ENCODE data around the gene CCND2. TPM values are rescaled to one million over a fixed set of nuclear protein-coding genes. Genes with fewer than 3 reads are reported as not detected.

The CCND2 gene
- total and polyA plus RNA-seq, 2 of the 8 experiments (the other 6 are each of a cell fraction or from before 2014, with no cell fraction given) = 41.7 to 223 TPM

DNA sequence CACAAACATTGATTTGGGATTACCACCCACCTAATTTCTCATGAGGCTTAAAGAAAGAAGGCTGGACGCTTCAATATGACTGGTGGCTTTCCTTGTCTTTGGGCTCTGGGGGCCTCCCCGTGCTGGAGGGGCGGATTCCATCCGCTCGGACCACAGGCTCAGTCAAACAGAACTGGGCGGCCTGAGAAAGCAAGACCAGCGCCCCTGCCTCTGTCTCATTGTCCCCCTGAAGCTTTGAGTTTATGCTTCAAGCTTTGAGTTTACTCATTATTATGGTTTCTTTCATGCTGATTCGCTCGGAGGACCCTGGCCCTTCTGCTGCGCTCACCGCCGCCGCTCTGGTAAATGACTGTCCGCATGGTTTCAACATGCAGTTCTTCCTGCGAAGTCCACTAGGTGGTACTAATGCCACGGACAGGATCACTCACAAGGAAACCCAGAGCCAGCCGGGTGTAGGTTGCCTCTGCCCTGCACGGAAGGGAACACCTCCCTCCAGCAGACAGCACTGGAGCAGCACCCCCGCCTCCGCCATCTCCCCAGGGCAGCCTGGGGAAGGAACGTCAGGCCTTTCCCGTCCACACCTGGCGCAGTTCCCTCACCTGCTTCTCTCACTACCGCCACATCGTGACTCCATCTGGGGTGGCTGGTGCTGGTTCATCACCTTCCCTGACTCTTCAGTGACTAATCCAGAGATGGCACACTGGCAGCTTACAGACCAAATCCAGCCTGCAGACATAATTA is 34.2 kb downstream of the CCND2 start:
- 0 out of 2 replicates have a peak overlapping the region, but pooled peaks have one; percentile 26 for H3K27ac ChIP-seq (ENCODE audit: low read depth, low read length)
- H3K27me3 ChIP-seq (replicated peaks in 1 of 4; ENCODE audit: control insufficient read depth in 3 of 4, extremely low read depth in 1 of 4, insufficient read depth in 3 of 4, low read length in 3 of 4) = no peaks in the 10 kb centered on the region
- peak overlapping the region; percentile 57; the same call in 1 of the 2 replicates for H2BK5ac ChIP-seq (ENCODE audit: low read depth, low read length)
- peak overlapping the region; percentile 19 for H3K4ac ChIP-seq (replicated peaks; ENCODE audit: insufficient read length, low read depth, low read length)
- no peaks in the 10 kb centered on the region; a peak in 1 of 4 replicates for H3K79me2 ChIP-seq (ENCODE audit: control insufficient read depth in 1 of 2, insufficient read depth in 2 of 2, low read length in 2 of 2)
- no peak overlapping the region for H2AK5ac ChIP-seq (ENCODE audit: low read depth, low read length)
- no peak overlapping the region for H3K56ac ChIP-seq (replicated peaks; ENCODE audit: insufficient read length, low read depth, low read length)
- no peaks in the 10 kb centered on the region for H3K23me2 ChIP-seq (ENCODE audit: low read depth, low read length)
- peaks cover 3 to 10% (median 6%) of the 10 kb centered on the region in 4 experiments; a peak in 6 of 7 replicates for H3K4me1 ChIP-seq (replicated peaks in 1 of 4; ENCODE audit: control insufficient read depth in 3 of 4, insufficient read depth in 4 of 4, low read length in 3 of 4)
- H2AFZ ChIP-seq (ENCODE audit: low read length) = peak overlapping the region; percentile 82; the same call in 1 of the 2 replicates
- FAIRE-seq (peak; percentile 88), DNase-seq (ENCODE audit: low read depth in 1 of 2, low spot score in 2 of 2) (peak; percentile 80 to 87)
- no peak overlapping the region; the same call in 1 of the 2 replicates for H3K18ac ChIP-seq (ENCODE audit: extremely low read depth, low read length)
- no peak overlapping the region for H3K23ac ChIP-seq (ENCODE audit: insufficient read length)
- H3K79me1 ChIP-seq (ENCODE audit: low read depth, low read length) = no peaks in the 10 kb centered on the region
- no peaks in the 10 kb centered on the region for H3K9me3 ChIP-seq (ENCODE audit: insufficient read depth in 2 of 2, low read depth in 1 of 2, low read length in 1 of 2)
- H2BK15ac ChIP-seq (ENCODE audit: low read length) = no peak overlapping the region
- H3K4me2 ChIP-seq (ENCODE audit: insufficient read depth in 1 of 2, low read depth in 2 of 2, low read length in 2 of 2) = peak overlapping the region; percentile 26 to 62
- WGBS, 2 experiments (ENCODE audit: extremely low coverage in 1 of 2, insufficient coverage in 1 of 2, insufficient read length in 1 of 2, insufficient replicate concordance in 2 of 2, low coverage in 1 of 2, low lambda C conversion rate in 2 of 2, missing lambda C conversion rate in 1 of 2) = 20% methylated on average over 25 of the region's 25 CpGs; no CpG with 5 or more reads in 1 of the 2 experiments
- H3K9ac ChIP-seq (replicated peaks in 1 of 4; ENCODE audit: extremely low read depth in 1 of 4, low read depth in 3 of 4, low read length in 3 of 4) = peak overlapping the region in 3 of 4 experiments; percentile 29 to 58 (median 46); a peak in 4 of 7 replicates
- peak overlapping the region in 3 of 4 experiments; percentile 24 to 49 (median 32); a peak in 5 of 8 replicates for H3K4me3 ChIP-seq (ENCODE audit: extremely low read depth in 1 of 4, insufficient read depth in 2 of 4, low read depth in 3 of 4, low read length in 4 of 4)
- H4K8ac ChIP-seq (ENCODE audit: extremely low read depth, insufficient read depth, low read length) = peak overlapping the region; percentile 60; the same call in 1 of the 2 replicates
- H2BK12ac ChIP-seq (ENCODE audit: low read depth, low read length) = no peak overlapping the region; the same call in 1 of the 2 replicates
- peak overlapping the region; percentile 32 for H4K91ac ChIP-seq (replicated peaks; ENCODE audit: insufficient read length, low read length)
- ChIA-PET POLR2A (ENCODE audit: partially characterized antibody) (interaction anchor here (0.6 to 25.4 kb wide), 6 partner anchors 9 to 150 kb away, joined by 3 to 531 read pairs (median 4); partner anchors contain the start of gene CCND2), CTCF (ENCODE audit: partially characterized antibody) (interaction anchor here (0.6 to 2.1 kb wide), 14 partner anchors 15 to 431 kb away, joined by 3 to 5 read pairs (median 3); no protein-coding TSS in a partner anchor)
- no peak overlapping the region for H2BK120ac ChIP-seq (replicated peaks; ENCODE audit: low read depth, low read length)
- no peak overlapping the region for H3K14ac ChIP-seq (ENCODE audit: insufficient read length)
- H4K20me1 ChIP-seq (replicated peaks in 1 of 2; ENCODE audit: control insufficient read depth in 1 of 2, insufficient read depth in 2 of 2, low read length in 2 of 2) = peaks cover 0 to 10% of the 10 kb centered on the region in 2 experiments
- H3K36me3 ChIP-seq (ENCODE audit: control insufficient read depth in 2 of 4, insufficient read depth in 4 of 4, low read length in 3 of 4) = peaks cover 13 to 34% (median 20%) of the 10 kb centered on the region in 4 experiments
- no peak overlapping the region for H2BK20ac ChIP-seq (ENCODE audit: low read length)
- H4K5ac ChIP-seq (ENCODE audit: insufficient read length, low read depth, low read length) = peak overlapping the region; percentile 40
- TF ChIP-seq SIN3A (conservative IDR thresholded peaks at IDR 0.05 in 1 of 2, IDR thresholded peaks at IDR 0.05 in 1 of 2; ENCODE audit: low read depth in 1 of 2, low read length in 2 of 2) (peak; percentile 16 to 57; a peak in 1 of 4 replicates), KDM4A (IDR thresholded peaks at IDR 0.05; ENCODE audit: low read depth, low read length, severe bottlenecking) (peak; percentile 27), CTCF (IDR thresholded peaks at IDR 0.05; ENCODE audit: control extremely low read depth in 1 of 3, insufficient read depth in 1 of 3, low read depth in 1 of 3, low read length in 3 of 3) (peak; percentile 60 to 81 (median 67)), CREB1 (IDR thresholded peaks at IDR 0.05) (no peak), POLR2AphosphoS5 (IDR thresholded peaks at IDR 0.05; ENCODE audit: low read depth, low read length) (peak; percentile 35; the same call in 1 of the 2 replicates), JUN (IDR thresholded peaks at IDR 0.05; ENCODE audit: low read depth, low read length) (no peak), TAF7 (optimal IDR thresholded peaks at IDR 0.05; ENCODE audit: borderline replicate concordance, low read depth, low read length) (no peak), POLR2A (IDR thresholded peaks at IDR 0.05; ENCODE audit: control extremely low read depth in 1 of 2, low read depth in 2 of 2, low read length in 2 of 2) (peak in 1 of 2 experiments; percentile 82; a peak in 2 of 3 replicates)
